Epithelial cell of proximal tubule (primary cell): ENCODE results near the gene ESPNL. TPM values are rescaled to one million over a fixed set of nuclear protein-coding genes. Genes with fewer than 3 reads are reported as not detected.
A peak's percentile ranks its signal among the peaks of the same experiment; 100 is the strongest.

Experiments
- DNase-seq: peaks from one replicate; pipeline ENCODE4 v3.0.0-alpha.2; 2011; ENCODE audit warnings: low read depth
- H3K4me3 ChIP-seq: 2 replicates; pipeline ENCODE4 v1.5.1; 2011; ENCODE audit warnings: low read depth, mild to moderate bottlenecking, low read length
- CTCF ChIP-seq: conservative IDR thresholded peaks from 2 replicates; pipeline ENCODE4 v1.5.1; 2012; ENCODE audit warnings: low read depth, mild to moderate bottlenecking, low read length
- total RNA-seq: library from RNA; depleted of rRNA; stranded (reverse); fragments of >200 nt; gene quantifications from 2 replicates; pipeline ENCODE4 v1.2.3, GENCODE V29; 2015

ESPNL gene
- total RNA-seq, 1 donor from 2014 or later = 2.7 TPM

GRCh38 chr2:238163481-238164198 lies 63.5 kb downstream of the ESPNL start:
- no peak for DNase-seq
- no peak for TF ChIP-seq CTCF
- peak overlapping the region; percentile 47 for H3K4me3 ChIP-seq

- H3K4me3 ChIP-seq = no peak overlapping the region
- DNase-seq = no peak
- TF ChIP-seq CTCF = no peak
Measured at GRCh38 chr2:238164906-238165287, 64.8 kb downstream of the ESPNL start.

- no peak overlapping the region for H3K4me3 ChIP-seq
- no peak for TF ChIP-seq CTCF
- DNase-seq = no peak
Measured at GRCh38 chr2:238165288-238165921, 65.3 kb downstream of the ESPNL start.

- DNase-seq = no peak
- TF ChIP-seq CTCF = no peak
- H3K4me3 ChIP-seq = no peak overlapping the region
Measured at GRCh38 chr2:238166391-238167343, 66.5 kb downstream of the ESPNL start.

- no peak for TF ChIP-seq CTCF
- DNase-seq = no peak
- H3K4me3 ChIP-seq = no peak overlapping the region
Measured at GRCh38 chr2:238167344-238167715, 67.2 kb downstream of the ESPNL start.

- no peak overlapping the region for H3K4me3 ChIP-seq
- DNase-seq = no peak
- TF ChIP-seq CTCF = no peak
Measured at GRCh38 chr2:238167761-238168160, 67.6 kb downstream of the ESPNL start.
